ENCODE measurements around the gene TMEM198.

TMEM198 gene

DNA sequence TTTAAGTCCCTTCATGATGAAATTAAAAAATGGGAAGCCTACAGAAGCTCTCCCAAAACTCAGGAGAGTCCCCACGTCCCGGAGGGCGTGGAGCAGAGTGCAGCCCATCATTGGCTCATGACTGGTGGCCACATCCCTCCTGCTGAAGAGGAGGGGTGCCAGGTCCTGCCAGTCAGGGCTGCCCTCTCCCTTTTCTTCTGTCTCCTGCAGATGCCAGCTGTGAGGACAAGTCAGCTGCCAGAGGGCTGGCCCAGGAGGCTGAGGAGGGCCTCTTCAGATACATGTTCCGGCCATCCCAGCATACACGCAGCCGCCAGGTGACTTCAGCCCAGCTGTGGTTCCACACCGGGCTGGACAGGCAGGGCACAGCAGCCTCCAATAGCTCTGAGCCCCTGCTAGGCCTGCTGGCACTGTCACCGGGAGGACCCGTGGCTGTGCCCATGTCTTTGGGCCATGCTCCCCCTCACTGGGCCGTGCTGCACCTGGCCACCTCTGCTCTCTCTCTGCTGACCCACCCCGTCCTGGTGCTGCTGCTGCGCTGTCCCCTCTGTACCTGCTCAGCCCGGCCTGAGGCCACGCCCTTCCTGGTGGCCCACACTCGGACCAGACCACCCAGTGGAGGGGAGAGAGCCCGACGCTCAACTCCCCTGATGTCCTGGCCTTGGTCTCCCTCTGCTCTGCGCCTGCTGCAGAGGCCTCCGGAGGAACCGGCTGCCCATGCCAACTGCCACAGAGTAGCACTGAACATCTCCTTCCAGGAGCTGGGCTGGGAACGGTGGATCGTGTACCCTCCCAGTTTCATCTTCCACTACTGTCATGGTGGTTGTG is 30.9 kb downstream of the TMEM198 start:
- Histone ChIP-seq H3K79me2 (ENCODE audit: control insufficient read depth, insufficient read depth, low read length, unreplicated experiment) (peaks cover 3% of the 10 kb centered on the region), H3K27ac (ENCODE audit: low read depth, low read length) (no peak overlapping the region), H3K27me3 (ENCODE audit: insufficient read depth, low read length) (peaks cover 4% of the 10 kb centered on the region; the same call in 1 of the 2 replicates), H2AFZ (ENCODE audit: low read length, unreplicated experiment) (no peak overlapping the region), H3K36me3 (ENCODE audit: insufficient read depth, low read length) (no peaks in the 10 kb centered on the region), H3K4me3 (ENCODE audit: low read depth, low read length) (no peak overlapping the region), H3K4me1 (ENCODE audit: control insufficient read depth, insufficient read depth, low read length, unreplicated experiment) (peaks cover 12% of the 10 kb centered on the region)

DNA sequence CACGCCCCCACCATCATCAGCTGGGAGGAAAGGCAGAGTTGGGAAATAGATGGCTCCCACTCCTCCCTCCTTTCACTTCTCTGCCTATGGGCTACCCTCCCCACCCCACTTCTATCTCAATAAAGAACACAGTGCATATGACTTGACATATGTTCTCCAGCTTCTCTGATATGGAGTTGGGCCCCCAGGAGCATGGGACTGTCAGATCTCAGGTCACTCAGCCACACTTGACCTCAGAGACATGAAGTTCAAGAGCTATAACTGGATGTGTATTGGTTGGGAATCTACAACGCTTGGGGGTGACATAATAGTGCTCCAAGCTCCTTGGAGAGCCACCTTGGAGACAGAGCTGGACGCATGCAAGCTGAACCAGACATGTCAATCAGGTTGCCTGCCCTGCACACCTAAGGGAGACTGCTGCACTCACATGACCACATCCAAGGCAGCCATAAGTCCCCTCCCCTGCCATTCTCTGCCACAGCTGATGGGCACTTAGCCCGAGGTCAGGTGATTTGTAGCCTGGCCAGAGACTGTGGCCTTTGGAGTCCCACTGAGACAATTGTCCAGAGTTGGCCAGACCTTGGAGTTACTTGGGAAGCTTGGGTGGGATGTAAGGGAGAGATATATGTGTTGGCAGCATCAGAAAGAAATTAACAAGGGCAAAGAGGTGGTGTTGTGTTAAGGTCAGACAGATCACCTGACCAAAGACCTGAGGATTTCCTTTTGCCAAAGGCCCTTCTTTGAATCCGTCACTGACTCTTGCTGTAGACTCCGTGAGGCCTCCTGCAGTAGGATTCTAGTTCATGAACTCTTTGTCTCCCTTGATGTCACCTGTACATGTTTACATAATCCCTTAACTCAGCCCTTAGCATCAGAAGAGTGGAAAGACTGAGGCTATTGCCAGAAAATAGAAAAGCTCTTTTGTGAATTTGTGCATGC is 32.0 kb downstream of the TMEM198 start:
- Histone ChIP-seq H2AFZ (ENCODE audit: low read length, unreplicated experiment) (no peak overlapping the region), H3K79me2 (ENCODE audit: control insufficient read depth, insufficient read depth, low read length, unreplicated experiment) (no peaks in the 10 kb centered on the region), H3K27ac (ENCODE audit: low read depth, low read length) (no peak overlapping the region), H3K27me3 (ENCODE audit: insufficient read depth, low read length) (peaks cover 4% of the 10 kb centered on the region; the same call in 1 of the 2 replicates), H3K4me1 (ENCODE audit: control insufficient read depth, insufficient read depth, low read length, unreplicated experiment) (peaks cover 7% of the 10 kb centered on the region), H3K4me3 (ENCODE audit: low read depth, low read length) (no peak overlapping the region), H3K36me3 (ENCODE audit: insufficient read depth, low read length) (no peaks in the 10 kb centered on the region)

DNA sequence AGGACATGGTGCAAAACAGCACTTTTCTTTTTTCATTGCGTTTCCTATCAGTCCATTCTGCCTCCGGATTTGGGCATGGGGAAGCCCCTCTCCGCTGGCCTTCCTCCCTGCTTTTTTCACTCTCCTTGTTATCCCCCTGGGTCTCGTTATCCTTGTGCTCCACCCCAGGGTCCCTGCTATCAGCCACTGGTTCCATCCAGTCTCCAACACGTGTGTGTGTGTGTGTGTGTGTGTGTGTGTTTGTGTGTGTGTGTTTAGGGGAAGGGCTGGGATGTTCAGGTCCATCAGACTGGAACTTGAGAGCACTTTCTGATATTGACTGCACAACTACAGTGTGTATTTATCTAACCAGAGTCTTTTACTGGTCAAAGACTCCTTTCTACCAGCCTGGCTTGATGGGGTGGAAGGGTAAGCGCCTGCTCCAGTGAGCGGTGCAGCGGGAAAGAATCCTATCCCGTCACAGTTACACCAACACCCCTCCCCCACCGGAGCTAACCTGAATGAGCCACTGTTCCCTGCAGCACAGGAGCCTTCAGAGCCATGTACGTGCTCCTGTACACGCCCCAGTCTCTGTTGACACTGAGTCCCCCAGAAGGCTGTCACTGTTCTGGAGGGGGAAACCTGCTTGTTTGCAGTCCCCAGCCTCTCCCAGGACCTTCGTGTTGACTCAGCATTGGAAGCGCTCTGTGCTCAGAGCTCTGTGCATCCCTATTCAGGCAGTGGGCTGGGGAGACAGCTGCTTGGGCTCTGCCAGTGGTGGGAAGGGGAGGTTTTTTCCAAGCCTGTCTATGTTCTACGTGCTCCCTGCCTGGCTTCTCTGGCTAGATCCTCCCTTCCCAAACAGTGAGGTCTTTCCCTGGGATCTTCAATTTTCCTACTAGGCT is 32.9 kb downstream of the TMEM198 start:
- Histone ChIP-seq H3K79me2 (ENCODE audit: control insufficient read depth, insufficient read depth, low read length, unreplicated experiment) (no peaks in the 10 kb centered on the region), H3K4me3 (ENCODE audit: low read depth, low read length) (no peak overlapping the region), H2AFZ (ENCODE audit: low read length, unreplicated experiment) (no peak overlapping the region), H3K27me3 (ENCODE audit: insufficient read depth, low read length) (peaks cover 4% of the 10 kb centered on the region; the same call in 1 of the 2 replicates), H3K4me1 (ENCODE audit: control insufficient read depth, insufficient read depth, low read length, unreplicated experiment) (peaks cover 3% of the 10 kb centered on the region), H3K27ac (ENCODE audit: low read depth, low read length) (no peak overlapping the region), H3K36me3 (ENCODE audit: insufficient read depth, low read length) (no peaks in the 10 kb centered on the region)

DNA sequence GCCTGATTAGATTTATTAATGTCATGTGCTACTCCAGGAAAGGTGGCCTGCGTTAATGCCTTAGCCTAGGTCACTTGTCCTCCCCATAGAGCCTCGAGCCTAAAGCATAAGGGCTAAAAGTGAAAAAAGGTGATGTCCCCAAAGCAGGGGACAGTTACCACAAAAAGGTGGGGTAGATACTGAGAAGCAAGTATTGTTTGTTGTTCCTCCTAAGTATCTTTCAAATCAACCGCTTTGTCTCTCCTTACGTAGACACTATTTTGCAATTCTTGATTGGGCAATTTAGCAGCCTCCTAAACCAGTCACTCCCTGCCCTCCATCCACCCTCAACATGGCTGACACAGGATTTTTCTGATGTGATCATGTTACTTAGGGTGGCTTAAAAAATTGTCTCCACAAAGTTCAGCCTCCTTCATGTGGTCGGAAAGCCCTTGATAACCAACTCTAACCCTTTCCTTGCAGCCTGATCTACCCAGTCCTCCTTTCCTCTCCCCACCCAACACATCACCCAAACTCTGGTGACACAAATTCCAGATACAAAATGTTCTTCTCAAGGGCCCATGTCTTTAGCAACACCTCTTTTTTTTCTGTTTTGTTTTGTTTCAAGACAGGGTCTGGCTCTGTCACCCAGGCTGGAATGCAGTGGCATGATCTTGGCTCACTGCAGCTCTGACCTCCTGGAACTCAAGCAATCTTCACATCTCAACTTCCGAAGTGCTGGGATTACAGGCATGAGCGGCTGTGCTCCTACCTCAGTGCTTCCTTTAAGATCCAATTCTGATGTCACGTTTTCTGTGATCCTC is 35.2 kb downstream of the TMEM198 start:
- no peak overlapping the region for H3K27ac ChIP-seq (ENCODE audit: low read depth, low read length)
- peak overlapping the region; percentile 77 for H2AFZ ChIP-seq (ENCODE audit: low read length, unreplicated experiment)
- no peaks in the 10 kb centered on the region for H3K4me1 ChIP-seq (ENCODE audit: control insufficient read depth, insufficient read depth, low read length, unreplicated experiment)
- no peak overlapping the region for H3K4me3 ChIP-seq (ENCODE audit: low read depth, low read length)
- no peaks in the 10 kb centered on the region for H3K79me2 ChIP-seq (ENCODE audit: control insufficient read depth, insufficient read depth, low read length, unreplicated experiment)
- no peaks in the 10 kb centered on the region for H3K36me3 ChIP-seq (ENCODE audit: insufficient read depth, low read length)
- H3K27me3 ChIP-seq (ENCODE audit: insufficient read depth, low read length) = peaks cover 4% of the 10 kb centered on the region; the same call in 1 of the 2 replicates

DNA sequence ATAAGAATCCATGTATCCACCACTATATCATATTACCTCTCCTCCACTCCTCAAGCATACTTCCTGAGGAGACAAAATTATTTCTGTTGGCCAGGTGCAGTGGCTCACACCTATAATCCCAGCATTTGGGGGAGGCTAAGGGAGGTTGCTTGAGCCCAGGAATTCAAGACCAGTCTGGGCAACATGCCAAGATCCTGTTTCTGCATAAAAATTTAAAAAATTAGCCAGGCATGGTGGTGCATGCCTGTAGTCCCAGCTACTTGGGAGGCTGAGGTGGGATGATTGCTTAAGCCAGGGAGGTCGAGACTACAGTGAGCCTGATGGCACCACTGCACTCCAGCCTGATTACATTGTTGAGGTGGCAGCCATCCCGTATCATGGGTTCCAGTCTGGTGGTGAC is 37.5 kb downstream of the TMEM198 start:
- H3K4me3 ChIP-seq (ENCODE audit: low read depth, low read length) = no peak overlapping the region
- H3K4me1 ChIP-seq (ENCODE audit: control insufficient read depth, insufficient read depth, low read length, unreplicated experiment) = no peaks in the 10 kb centered on the region

DNA sequence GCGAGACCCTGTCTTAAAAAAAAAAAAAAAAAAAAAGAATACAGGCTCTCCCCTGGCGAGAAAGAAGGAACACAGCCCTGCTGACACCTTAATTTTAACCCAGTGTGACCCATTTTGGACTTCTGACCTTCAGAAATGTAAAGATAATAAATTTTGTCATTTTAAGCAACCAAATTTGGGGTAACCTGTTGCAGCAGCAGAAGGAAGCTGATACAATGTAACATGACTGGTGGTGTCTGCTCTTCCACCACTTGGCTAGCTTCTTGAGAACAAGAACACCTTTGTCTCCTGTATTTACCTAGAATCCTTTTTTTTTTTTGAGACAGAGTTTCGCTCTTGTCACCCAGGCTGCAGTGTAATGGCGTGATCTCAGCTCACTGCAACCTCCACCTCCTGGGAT is 47.3 kb downstream of the TMEM198 start:
- Histone ChIP-seq H3K27me3 (ENCODE audit: insufficient read depth, low read length) (peaks cover 2% of the 10 kb centered on the region; the same call in 1 of the 2 replicates), H3K27ac (ENCODE audit: low read depth, low read length) (no peak overlapping the region), H3K4me1 (ENCODE audit: control insufficient read depth, insufficient read depth, low read length, unreplicated experiment) (no peaks in the 10 kb centered on the region), H3K4me3 (ENCODE audit: low read depth, low read length) (no peak overlapping the region), H2AFZ (ENCODE audit: low read length, unreplicated experiment) (no peak overlapping the region), H3K36me3 (ENCODE audit: insufficient read depth, low read length) (no peaks in the 10 kb centered on the region), H3K79me2 (ENCODE audit: control insufficient read depth, insufficient read depth, low read length, unreplicated experiment) (no peaks in the 10 kb centered on the region)

More for the DNA sequence above, 37.5 kb downstream of the TMEM198 start:
- Histone ChIP-seq H3K27ac (ENCODE audit: low read depth, low read length) (no peak overlapping the region), H2AFZ (ENCODE audit: low read length, unreplicated experiment) (no peak overlapping the region), H3K27me3 (ENCODE audit: insufficient read depth, low read length) (peaks cover 11% of the 10 kb centered on the region; the same call in 1 of the 2 replicates), H3K36me3 (ENCODE audit: insufficient read depth, low read length) (no peaks in the 10 kb centered on the region), H3K79me2 (ENCODE audit: control insufficient read depth, insufficient read depth, low read length, unreplicated experiment) (no peaks in the 10 kb centered on the region)

DNA sequence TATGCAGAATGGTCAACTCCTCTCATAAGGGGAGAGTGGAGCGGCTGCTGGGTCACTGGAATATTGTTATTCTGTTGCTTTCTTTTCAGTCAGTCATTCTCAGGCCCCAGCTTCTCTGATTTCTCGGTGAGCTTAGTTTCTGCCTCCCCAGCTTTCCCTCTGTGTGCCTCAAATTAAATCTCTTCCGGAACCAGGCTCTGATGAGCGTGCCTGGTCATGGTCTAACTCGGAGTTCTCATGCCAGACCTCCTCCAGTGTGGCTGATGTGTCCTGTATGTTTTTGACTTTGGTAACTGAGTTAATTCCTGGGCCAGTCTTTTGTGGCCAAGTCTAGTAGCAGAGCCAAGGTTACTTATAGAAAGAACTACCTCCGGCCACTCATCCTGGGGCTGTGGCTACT is 48.9 kb downstream of the TMEM198 start:
- Histone ChIP-seq H2AFZ (ENCODE audit: low read length, unreplicated experiment) (no peak overlapping the region), H3K27me3 (ENCODE audit: insufficient read depth, low read length) (no peaks in the 10 kb centered on the region), H3K79me2 (ENCODE audit: control insufficient read depth, insufficient read depth, low read length, unreplicated experiment) (no peaks in the 10 kb centered on the region), H3K4me3 (ENCODE audit: low read depth, low read length) (no peak overlapping the region), H3K36me3 (ENCODE audit: insufficient read depth, low read length) (no peaks in the 10 kb centered on the region), H3K4me1 (ENCODE audit: control insufficient read depth, insufficient read depth, low read length, unreplicated experiment) (peaks cover 5% of the 10 kb centered on the region), H3K27ac (ENCODE audit: low read depth, low read length) (no peak overlapping the region)

DNA sequence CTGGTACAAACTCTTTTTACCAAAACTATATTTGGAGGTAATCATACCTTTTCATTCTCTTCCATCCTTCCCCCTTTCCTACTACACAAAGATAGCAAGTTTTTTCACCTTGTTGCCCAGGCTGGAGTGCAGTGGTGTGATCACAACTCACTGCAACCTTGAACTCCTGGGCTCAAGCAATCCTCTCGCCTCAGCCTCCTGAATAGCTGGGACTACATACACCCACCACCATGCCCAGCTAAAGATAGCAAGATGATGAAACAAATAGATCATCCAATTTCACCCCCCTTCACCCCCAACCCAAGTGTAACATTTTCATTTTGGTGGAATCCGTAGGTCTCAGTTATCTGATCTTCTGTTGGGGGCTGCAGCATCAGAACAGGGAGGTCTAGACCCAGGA is 49.3 kb downstream of the TMEM198 start:
- no peak overlapping the region for H3K27ac ChIP-seq (ENCODE audit: low read depth, low read length)
- no peaks in the 10 kb centered on the region for H3K79me2 ChIP-seq (ENCODE audit: control insufficient read depth, insufficient read depth, low read length, unreplicated experiment)
- H3K36me3 ChIP-seq (ENCODE audit: insufficient read depth, low read length) = no peaks in the 10 kb centered on the region
- H3K4me1 ChIP-seq (ENCODE audit: control insufficient read depth, insufficient read depth, low read length, unreplicated experiment) = peaks cover 5% of the 10 kb centered on the region
- H2AFZ ChIP-seq (ENCODE audit: low read length, unreplicated experiment) = no peak overlapping the region
- no peak overlapping the region for H3K4me3 ChIP-seq (ENCODE audit: low read depth, low read length)
- no peaks in the 10 kb centered on the region for H3K27me3 ChIP-seq (ENCODE audit: insufficient read depth, low read length)

DNA sequence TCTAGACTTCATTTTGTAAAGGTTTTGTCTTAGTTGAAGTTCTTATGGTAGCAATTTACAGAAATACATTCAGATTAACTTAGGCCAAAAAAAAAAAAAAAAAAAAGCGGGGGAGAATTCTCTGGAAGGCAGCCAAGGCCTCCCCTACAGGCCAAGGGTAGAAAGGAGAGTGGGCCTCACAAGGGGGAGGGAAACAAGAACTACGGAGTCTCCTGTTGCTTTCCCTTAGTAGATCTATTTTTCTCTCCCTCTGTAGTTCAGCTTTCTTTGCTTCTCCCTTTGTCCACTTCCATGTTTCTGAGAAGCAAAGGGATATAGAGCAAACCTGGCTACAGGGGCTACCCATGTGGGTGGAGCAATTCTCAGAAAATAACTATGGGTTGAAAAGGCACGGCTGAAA is 51.4 kb downstream of the TMEM198 start:
- H3K36me3 ChIP-seq (ENCODE audit: insufficient read depth, low read length) = no peaks in the 10 kb centered on the region
- no peak overlapping the region for H3K4me3 ChIP-seq (ENCODE audit: low read depth, low read length)
- no peaks in the 10 kb centered on the region for H3K27me3 ChIP-seq (ENCODE audit: insufficient read depth, low read length)
- peaks cover 2% of the 10 kb centered on the region for H3K79me2 ChIP-seq (ENCODE audit: control insufficient read depth, insufficient read depth, low read length, unreplicated experiment)
- H3K27ac ChIP-seq (ENCODE audit: low read depth, low read length) = peak overlapping the region; percentile 11; the same call in 1 of the 2 replicates
- H2AFZ ChIP-seq (ENCODE audit: low read length, unreplicated experiment) = peak overlapping the region; percentile 84
- H3K4me1 ChIP-seq (ENCODE audit: control insufficient read depth, insufficient read depth, low read length, unreplicated experiment) = peaks cover 11% of the 10 kb centered on the region

Measured in ACC112 (cell line).